ENCODE data around the gene ABL1.
"Not testable (repeated sequence)": the region's sequence is repeated elsewhere in the genome, so short reads cannot be mapped to it uniquely, and the experiment has no call there.

The ABL1 gene

DNA sequence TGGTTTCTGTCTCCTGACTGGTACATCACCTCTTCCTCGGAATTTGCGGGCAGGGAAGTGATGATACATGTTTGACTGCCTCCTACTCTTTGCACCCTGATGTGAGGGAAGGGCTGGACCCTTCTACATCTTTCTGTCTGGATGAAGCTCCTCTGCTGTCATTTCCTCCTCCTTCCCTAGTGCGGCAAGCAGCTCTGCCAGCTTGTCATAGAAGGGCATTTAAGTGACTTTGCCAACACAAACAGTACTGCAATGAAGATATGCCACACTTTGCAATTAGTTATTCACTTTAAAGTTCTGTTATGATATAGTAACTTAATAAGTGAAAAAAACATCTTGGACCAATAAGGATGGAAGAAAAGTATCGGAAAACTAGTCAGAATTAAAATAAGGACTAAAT is 48.5 kb upstream of the ABL1 start:
- no peak for ATAC-seq
- no peak for TF ChIP-seq TCF4 (CRISPR knock-in tag; IDR thresholded peaks at IDR 0.05; ENCODE audit: borderline replicate concordance)
- TF ChIP-seq, protein P1, sequence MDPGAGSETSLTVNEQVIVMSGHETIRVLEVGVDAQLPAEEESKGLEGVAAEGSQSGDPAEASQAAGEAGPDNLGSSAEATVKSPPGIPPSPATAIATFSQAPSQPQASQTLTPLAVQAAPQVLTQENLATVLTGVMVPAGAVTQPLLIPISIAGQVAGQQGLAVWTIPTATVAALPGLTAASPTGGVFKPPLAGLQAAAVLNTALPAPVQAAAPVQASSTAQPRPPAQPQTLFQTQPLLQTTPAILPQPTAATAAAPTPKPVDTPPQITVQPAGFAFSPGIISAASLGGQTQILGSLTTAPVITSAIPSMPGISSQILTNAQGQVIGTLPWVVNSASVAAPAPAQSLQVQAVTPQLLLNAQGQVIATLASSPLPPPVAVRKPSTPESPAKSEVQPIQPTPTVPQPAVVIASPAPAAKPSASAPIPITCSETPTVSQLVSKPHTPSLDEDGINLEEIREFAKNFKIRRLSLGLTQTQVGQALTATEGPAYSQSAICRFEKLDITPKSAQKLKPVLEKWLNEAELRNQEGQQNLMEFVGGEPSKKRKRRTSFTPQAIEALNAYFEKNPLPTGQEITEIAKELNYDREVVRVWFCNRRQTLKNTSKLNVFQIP (CRISPR knock-in tag; IDR thresholded peaks at IDR 0.05; ENCODE audit: borderline replicate concordance, low read depth) = no peak

DNA sequence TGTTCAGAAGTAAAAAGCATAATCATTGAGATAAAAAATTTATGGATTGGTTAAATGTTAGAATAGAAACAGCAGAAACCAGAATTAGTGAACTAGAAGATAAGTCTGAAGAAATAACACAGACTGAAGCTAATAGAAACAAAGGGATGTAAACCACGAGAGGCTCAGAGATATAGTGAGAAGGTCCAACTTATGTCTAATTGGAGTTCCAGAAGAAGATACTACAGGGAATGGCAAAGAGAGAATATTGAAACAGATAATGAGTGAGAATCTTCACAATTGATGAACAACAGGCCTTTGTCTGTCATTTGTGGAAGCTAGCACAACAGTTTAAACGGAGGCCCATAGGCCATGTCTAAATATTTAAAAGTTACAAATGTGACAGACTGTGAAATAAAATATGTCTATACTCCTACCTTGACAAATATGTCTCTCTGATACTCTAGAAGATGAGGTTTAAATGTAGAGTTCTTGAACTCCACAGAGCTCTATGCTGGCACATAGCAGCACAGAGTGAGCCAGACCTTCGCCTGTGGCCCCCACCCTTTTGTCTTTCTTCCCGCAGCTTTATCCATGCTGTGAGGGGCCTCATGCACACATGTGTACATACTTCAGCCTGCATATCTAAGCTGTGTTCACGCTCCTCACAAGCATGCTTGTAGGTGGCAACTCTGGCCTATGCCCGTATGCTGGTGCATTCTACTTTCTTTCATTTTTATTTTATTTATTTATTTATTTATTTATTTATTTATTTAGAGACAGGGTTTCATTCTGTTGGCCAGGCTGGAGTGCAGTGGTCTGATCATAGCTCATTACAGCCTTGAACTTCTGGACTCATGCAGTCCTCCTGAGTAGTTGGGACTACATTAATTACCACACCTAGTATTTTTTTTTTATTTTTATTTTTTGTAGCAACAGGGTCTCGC is 45.0 kb upstream of the ABL1 start:
- TF ChIP-seq TOX (CRISPR knock-in tag; IDR thresholded peaks at IDR 0.05; ENCODE audit: borderline replicate concordance) = no peak
- no peak for ATAC-seq

DNA sequence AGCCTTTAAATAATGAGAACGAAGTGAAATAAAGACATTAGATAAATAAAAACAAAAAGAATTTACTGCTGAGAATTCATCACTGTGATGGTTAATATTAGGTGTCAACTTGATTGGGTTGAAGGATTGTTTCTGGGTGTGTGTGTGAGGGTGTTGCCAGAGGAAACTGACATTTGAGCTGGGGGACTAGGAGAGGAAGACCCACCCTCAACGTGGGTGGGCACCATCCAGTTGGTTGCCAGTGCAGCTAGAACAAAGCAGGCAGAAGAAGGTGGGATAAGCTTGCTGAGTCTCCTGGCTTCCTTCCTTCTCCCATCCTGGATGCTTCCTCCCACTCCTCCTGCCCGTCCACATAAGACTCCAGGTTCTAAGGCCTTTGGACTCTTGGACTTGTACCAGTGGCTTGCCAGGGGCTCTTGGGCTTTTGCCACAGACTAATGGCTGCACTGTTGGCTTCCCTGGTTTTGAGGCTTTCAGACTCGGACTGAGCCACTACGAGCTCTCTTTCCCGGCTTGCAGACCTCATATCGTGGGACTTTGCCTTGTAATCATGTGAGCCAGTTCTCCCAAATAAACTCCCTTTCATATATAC is 43.7 kb upstream of the ABL1 start:
- TF ChIP-seq CSDC2 (CRISPR knock-in tag; IDR thresholded peaks at IDR 0.05) (no peak), ZNF565 (CRISPR knock-in tag; conservative IDR thresholded peaks at IDR 0.05; ENCODE audit: low read depth) (no peak), TOX (CRISPR knock-in tag; IDR thresholded peaks at IDR 0.05; ENCODE audit: borderline replicate concordance) (no peak), OSR1 (CRISPR knock-in tag; IDR thresholded peaks at IDR 0.05) (no peak), ZFP3 (CRISPR knock-in tag; IDR thresholded peaks at IDR 0.05) (no peak), ESRRG (CRISPR knock-in tag; IDR thresholded peaks at IDR 0.05) (no peak), ZFP30 (CRISPR knock-in tag; IDR thresholded peaks at IDR 0.05) (no peak), SNAI2 (CRISPR knock-in tag; IDR thresholded peaks at IDR 0.05) (no peak), BACH2 (CRISPR knock-in tag; IDR thresholded peaks at IDR 0.05; ENCODE audit: borderline replicate concordance) (no peak), ISL1 (CRISPR knock-in tag; IDR thresholded peaks at IDR 0.05) (no peak)
- TF ChIP-seq, protein P2, sequence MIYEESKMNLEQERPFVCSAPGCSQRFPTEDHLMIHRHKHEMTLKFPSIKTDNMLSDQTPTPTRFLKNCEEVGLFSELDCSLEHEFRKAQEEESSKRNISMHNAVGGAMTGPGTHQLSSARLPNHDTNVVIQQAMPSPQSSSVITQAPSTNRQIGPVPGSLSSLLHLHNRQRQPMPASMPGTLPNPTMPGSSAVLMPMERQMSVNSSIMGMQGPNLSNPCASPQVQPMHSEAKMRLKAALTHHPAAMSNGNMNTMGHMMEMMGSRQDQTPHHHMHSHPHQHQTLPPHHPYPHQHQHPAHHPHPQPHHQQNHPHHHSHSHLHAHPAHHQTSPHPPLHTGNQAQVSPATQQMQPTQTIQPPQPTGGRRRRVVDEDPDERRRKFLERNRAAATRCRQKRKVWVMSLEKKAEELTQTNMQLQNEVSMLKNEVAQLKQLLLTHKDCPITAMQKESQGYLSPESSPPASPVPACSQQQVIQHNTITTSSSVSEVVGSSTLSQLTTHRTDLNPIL (CRISPR knock-in tag; IDR thresholded peaks at IDR 0.05; ENCODE audit: low read depth) = no peak
- TF ChIP-seq, protein P3, sequence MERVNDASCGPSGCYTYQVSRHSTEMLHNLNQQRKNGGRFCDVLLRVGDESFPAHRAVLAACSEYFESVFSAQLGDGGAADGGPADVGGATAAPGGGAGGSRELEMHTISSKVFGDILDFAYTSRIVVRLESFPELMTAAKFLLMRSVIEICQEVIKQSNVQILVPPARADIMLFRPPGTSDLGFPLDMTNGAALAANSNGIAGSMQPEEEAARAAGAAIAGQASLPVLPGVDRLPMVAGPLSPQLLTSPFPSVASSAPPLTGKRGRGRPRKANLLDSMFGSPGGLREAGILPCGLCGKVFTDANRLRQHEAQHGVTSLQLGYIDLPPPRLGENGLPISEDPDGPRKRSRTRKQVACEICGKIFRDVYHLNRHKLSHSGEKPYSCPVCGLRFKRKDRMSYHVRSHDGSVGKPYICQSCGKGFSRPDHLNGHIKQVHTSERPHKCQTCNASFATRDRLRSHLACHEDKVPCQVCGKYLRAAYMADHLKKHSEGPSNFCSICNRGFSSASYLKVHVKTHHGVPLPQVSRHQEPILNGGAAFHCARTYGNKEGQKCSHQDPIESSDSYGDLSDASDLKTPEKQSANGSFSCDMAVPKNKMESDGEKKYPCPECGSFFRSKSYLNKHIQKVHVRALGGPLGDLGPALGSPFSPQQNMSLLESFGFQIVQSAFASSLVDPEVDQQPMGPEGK (CRISPR knock-in tag; IDR thresholded peaks at IDR 0.05; ENCODE audit: borderline replicate concordance) = no peak
- TF ChIP-seq, protein P1 (CRISPR knock-in tag; IDR thresholded peaks at IDR 0.05; ENCODE audit: borderline replicate concordance, low read depth) = no peak
- ATAC-seq = no peak

DNA sequence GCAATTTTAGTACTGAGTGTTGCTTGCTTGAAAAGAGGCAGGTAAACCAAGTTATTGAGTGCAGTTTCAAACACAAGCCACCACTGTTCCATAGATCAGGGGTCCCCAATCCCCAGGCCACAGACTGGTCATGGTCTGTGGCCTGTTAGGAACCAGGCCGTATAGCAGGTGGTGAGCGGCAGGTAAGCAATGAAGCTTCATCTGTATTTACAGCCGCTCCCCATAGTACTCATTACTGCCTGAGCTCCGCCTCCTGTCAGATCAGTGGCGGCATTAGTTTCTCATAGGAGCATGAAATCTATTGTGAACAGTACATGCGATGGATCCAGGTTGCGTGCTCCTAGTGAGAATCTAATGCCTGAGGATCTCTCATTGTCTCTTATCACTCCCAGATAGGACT is 41.5 kb upstream of the ABL1 start:
- TF ChIP-seq, protein P1 (CRISPR knock-in tag; IDR thresholded peaks at IDR 0.05; ENCODE audit: borderline replicate concordance, low read depth) = no peak
- no peak for TF ChIP-seq PPARA (CRISPR knock-in tag; IDR thresholded peaks at IDR 0.05; ENCODE audit: borderline replicate concordance)
- no peak for TF ChIP-seq CSDC2 (CRISPR knock-in tag; IDR thresholded peaks at IDR 0.05)
- TF ChIP-seq ZNF8 (CRISPR knock-in tag; IDR thresholded peaks at IDR 0.05) = no peak
- TF ChIP-seq GLIS3 (CRISPR knock-in tag; IDR thresholded peaks at IDR 0.05) = no peak
- TF ChIP-seq, protein P2 (CRISPR knock-in tag; IDR thresholded peaks at IDR 0.05; ENCODE audit: low read depth) = no peak
- TF ChIP-seq RARB (CRISPR knock-in tag; IDR thresholded peaks at IDR 0.05) = no peak
- no peak for TF ChIP-seq TCF4 (CRISPR knock-in tag; IDR thresholded peaks at IDR 0.05; ENCODE audit: borderline replicate concordance)
- TF ChIP-seq ZFP3 (CRISPR knock-in tag; IDR thresholded peaks at IDR 0.05) = no peak
- no peak for TF ChIP-seq ZC3H10 (CRISPR knock-in tag; IDR thresholded peaks at IDR 0.05)
- TF ChIP-seq, protein P3 (CRISPR knock-in tag; IDR thresholded peaks at IDR 0.05; ENCODE audit: borderline replicate concordance) = no peak
- TF ChIP-seq ZNF70 (CRISPR knock-in tag; IDR thresholded peaks at IDR 0.05) = no peak
- no peak for ATAC-seq

DNA sequence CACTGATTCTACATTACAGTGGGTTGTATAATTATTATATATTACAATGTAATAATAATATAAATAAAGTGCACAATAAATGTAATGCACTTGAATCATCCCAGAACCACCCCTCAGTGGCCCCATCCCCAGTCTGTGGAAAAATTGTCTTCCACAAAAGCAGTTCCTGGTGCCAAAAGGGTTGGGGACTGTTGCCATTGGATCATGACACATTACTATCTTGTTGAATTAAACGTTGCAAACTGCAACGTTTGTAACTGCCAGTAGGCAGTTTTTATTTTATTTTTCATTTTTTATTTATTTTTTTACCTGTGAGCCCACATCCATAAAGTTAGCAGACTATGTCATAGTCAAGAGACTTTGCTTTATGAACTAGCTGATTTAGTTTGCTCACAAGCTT is 41.0 kb upstream of the ABL1 start:
- not testable (repeated sequence) for ATAC-seq
